HAP-1 (cell line): ENCODE measurements around the gene DTYMK.

Experiments used
- DNase-seq, 2 experiments: peaks; one replicate each; pipeline ENCODE4 v3.0.0-alpha.2; 2016 to 2020; ENCODE audit warnings: low spot score in 2 of 2
- H3K27me3 ChIP-seq: fragments of 250-450 bp; sonication (Bioruptor Pico); 2 replicates; pipeline ENCODE4 v1.5.1; 2020; ENCODE audit warnings: low read depth, mild to moderate bottlenecking, moderate library complexity
- H3K36me3 ChIP-seq: fragments of 250-450 bp; sonication (Bioruptor Pico); replicated peaks from 2 replicates; pipeline ENCODE4 v1.5.1; 2020; ENCODE audit warnings: mild to moderate bottlenecking
- H3K4me1 ChIP-seq: fragments of 250-450 bp; sonication (Bioruptor Pico); 2 replicates; pipeline ENCODE4 v1.5.1; 2020; ENCODE audit warnings: mild to moderate bottlenecking
- H3K4me3 ChIP-seq: fragments of 250-450 bp; sonication (Bioruptor Pico); 2 replicates; pipeline ENCODE4 v1.5.1; 2020; ENCODE audit warnings: mild to moderate bottlenecking, moderate library complexity
- H3K9me3 ChIP-seq: fragments of 250-450 bp; sonication (Bioruptor Pico); 2 replicates; pipeline ENCODE4 v1.5.1; 2020; ENCODE audit warnings: mild to moderate bottlenecking, moderate library complexity
- in situ Hi-C: fragments of 300-500 bp; cut with MboI; formaldehyde crosslinking; loops from 3 replicates; pipeline ENCODE4 v1.14.3; 2020; ENCODE audit warnings: low sequenced_read_pairs, inconsistent platforms, mixed read lengths

The DTYMK gene

GRCh38 chr2:241641631-241642030 lies 45.0 kb downstream of the DTYMK start:
- Histone ChIP-seq H3K4me3 (no peak overlapping the region), H3K4me1 (peaks cover 11% of the 10 kb centered on the region), H3K36me3 (peaks cover 21% of the 10 kb centered on the region), H3K27me3 (no peaks in the 10 kb centered on the region), H3K9me3 (peaks cover 8% of the 10 kb centered on the region; the same call in 1 of the 2 replicates)
- DNase-seq: no peak
- in situ Hi-C loops: no loop called here

GRCh38 chr2:241640165-241640795 lies 46.3 kb downstream of the DTYMK start:
- no peak for DNase-seq
- H3K4me1 ChIP-seq: peaks cover 17% of the 10 kb centered on the region
- no peaks in the 10 kb centered on the region for H3K27me3 ChIP-seq
- in situ Hi-C loops: no loop called here
- no peak overlapping the region for H3K4me3 ChIP-seq
- H3K9me3 ChIP-seq: peaks cover 8% of the 10 kb centered on the region; the same call in 1 of the 2 replicates
- H3K36me3 ChIP-seq: peaks cover 21% of the 10 kb centered on the region

DNA sequence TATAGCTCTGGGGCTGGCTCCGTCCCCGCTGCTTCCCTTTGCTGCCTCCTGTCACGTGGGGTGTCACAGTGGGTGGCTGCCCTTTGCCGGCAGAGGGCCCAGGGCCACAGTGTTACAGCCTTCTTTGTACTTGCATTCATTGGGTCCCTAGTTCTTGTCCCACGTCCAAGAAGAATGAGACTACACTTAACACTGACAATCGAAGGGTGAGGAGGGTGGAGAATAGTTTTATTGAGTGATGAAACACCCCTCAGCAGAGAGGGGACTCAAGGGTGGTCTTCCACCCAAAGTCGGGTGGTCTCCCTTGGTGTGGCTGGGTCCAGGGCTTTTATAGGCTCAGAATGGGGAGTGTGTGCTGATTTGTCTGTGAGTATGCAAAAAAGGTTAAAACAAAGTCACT lies 47.2 kb downstream of the DTYMK start:
- in situ Hi-C loops: no loop called here
- Histone ChIP-seq H3K4me1 (peaks cover 18% of the 10 kb centered on the region), H3K9me3 (peaks cover 8% of the 10 kb centered on the region; the same call in 1 of the 2 replicates), H3K36me3 (peaks cover 21% of the 10 kb centered on the region), H3K4me3 (no peak overlapping the region), H3K27me3 (no peaks in the 10 kb centered on the region)
- no peak for DNase-seq

- in situ Hi-C loops: no loop called here
Observed at GRCh38 chr2:241638940-241639339, 47.7 kb downstream of the DTYMK start.

GRCh38 chr2:241637795-241638660 lies 48.6 kb downstream of the DTYMK start:
- Histone ChIP-seq H3K36me3 (peaks cover 26% of the 10 kb centered on the region), H3K27me3 (no peaks in the 10 kb centered on the region), H3K4me3 (peak overlapping the region; percentile 99), H3K9me3 (peaks cover 8% of the 10 kb centered on the region; the same call in 1 of the 2 replicates), H3K4me1 (peaks cover 18% of the 10 kb centered on the region)
- in situ Hi-C loops: no loop called here
- DNase-seq: no peak

More at GRCh38 chr2:241638940-241639339, 47.7 kb downstream of the DTYMK start:
- H3K4me3 ChIP-seq: peak overlapping the region; percentile 99; the same call in 1 of the 2 replicates
- no peak for DNase-seq
- H3K36me3 ChIP-seq: peaks cover 20% of the 10 kb centered on the region
- H3K9me3 ChIP-seq: peaks cover 8% of the 10 kb centered on the region; the same call in 1 of the 2 replicates
- no peaks in the 10 kb centered on the region for H3K27me3 ChIP-seq
- peaks cover 18% of the 10 kb centered on the region for H3K4me1 ChIP-seq

- H3K27me3 ChIP-seq: no peaks in the 10 kb centered on the region
- H3K36me3 ChIP-seq: peaks cover 34% of the 10 kb centered on the region
- in situ Hi-C loops: no loop called here
- H3K9me3 ChIP-seq: peaks cover 8% of the 10 kb centered on the region; the same call in 1 of the 2 replicates
- peaks cover 16% of the 10 kb centered on the region for H3K4me1 ChIP-seq
- H3K4me3 ChIP-seq: peak within 1 kb of the TSS; percentile 99
- peak; percentile 74 to 86 for DNase-seq
Observed at GRCh38 chr2:241637018-241637794, 49.4 kb downstream of the DTYMK start, which contains the start of the genes ATG4B and THAP4. Gene ATG4B (plus strand): TSS chr2:241637693. CDS start chr2:241637715, 22 bp downstream. Gene THAP4 (minus strand): TSS chr2:241637158. CDS start chr2:241637017, 141 bp downstream.

DNA sequence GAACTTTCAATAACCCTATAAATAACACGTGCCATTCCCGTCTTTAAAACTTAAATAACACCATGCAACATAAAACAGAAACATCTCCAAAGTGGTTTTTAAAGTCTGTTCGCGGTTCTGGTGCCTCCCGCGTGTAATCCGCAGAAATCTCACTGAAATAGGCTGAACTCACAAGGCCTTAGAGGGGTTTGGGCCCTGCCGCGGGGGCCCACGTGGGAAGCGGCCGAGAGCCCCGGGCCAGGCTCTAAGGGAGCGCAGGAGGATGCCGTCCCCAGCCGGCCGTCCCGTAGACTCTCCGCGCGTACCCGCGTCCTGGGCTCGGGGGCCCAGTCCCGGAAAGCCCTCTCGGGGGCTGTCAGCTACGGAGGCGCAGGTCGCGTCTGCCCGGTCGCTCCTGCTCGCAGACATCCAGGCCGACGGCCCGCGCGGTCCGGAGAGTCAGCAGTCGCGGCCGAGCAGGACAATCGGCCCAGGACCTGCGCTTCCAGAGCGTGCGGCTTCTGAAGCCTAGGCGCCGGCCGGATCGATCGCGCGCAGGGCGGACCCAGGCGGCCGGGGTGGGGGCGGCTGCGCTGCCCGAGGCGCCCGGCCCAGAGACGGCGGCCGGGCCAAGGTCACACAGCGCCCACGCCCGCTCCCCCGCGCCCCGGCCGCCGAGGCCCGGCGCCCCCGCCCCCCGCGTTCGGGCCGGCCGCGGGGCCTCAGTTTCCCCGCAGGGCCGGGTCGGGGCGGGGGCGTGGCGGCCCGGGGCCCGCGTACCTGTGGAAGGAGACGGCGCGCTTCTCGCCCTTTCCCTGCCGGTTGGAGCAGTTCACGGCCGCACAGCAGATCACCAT lies 50.2 kb downstream of the DTYMK start:
- peaks cover 8% of the 10 kb centered on the region; the same call in 1 of the 2 replicates for H3K9me3 ChIP-seq
- DNase-seq: peak; percentile 4 to 54
- peaks cover 39% of the 10 kb centered on the region for H3K36me3 ChIP-seq
- H3K27me3 ChIP-seq: no peaks in the 10 kb centered on the region
- H3K4me1 ChIP-seq: peaks cover 13% of the 10 kb centered on the region
- H3K4me3 ChIP-seq: peak overlapping the region; percentile 99
- in situ Hi-C loops: no loop called here

DNA sequence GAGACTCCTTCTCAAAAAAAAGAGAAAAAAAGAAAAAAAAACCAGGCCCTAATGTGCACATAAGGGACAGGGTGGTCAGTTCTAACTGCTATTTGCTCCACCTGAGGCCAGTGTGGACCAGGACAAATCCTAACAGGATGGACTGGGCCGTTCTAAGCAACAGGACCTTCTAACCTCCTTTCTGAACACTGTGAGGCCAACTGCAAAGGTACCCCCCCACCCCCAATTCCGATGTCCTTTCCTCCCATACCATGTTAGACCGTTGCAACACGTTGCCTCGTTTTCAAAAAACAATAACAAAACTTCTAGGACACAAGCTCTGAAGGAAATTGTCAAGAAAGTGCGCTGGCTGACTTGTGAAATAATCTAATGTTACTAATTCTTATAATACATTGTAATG lies 50.9 kb downstream of the DTYMK start:
- H3K4me3 ChIP-seq: peak overlapping the region; percentile 99
- no peaks in the 10 kb centered on the region for H3K27me3 ChIP-seq
- H3K4me1 ChIP-seq: peaks cover 13% of the 10 kb centered on the region
- H3K9me3 ChIP-seq: peaks cover 8% of the 10 kb centered on the region; the same call in 1 of the 2 replicates
- peak in 1 of 2 experiments; percentile 29 for DNase-seq
- in situ Hi-C loops: no loop called here
- peaks cover 46% of the 10 kb centered on the region for H3K36me3 ChIP-seq

DNA sequence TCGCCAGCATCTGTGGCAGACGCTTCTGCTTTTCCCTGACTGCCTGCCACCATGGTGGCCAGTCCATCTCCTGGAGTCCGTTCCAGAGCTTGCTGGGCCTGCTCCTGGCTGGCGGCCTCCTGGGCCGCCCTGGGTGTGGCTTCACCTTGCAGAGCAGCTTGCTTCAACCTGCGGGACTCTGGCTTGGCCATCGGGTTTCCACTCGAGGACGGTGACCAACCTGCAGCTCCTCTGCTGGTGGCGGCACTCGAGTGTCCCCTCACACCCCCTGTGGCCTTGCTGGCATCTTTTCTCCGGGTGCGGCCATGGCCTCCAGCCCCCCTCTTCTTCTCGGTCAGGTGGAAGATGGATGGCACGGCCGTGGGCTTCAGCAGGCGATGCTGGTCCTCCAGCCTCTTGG lies 53.1 kb downstream of the DTYMK start:
- peaks cover 41% of the 10 kb centered on the region for H3K36me3 ChIP-seq
- in situ Hi-C loops: no loop called here
- DNase-seq: no peak
- H3K9me3 ChIP-seq: no peaks in the 10 kb centered on the region
- H3K27me3 ChIP-seq: no peaks in the 10 kb centered on the region
- H3K4me1 ChIP-seq: peaks cover 12% of the 10 kb centered on the region
- H3K4me3 ChIP-seq: no peak overlapping the region

- Histone ChIP-seq H3K27me3 (no peaks in the 10 kb centered on the region), H3K36me3 (peaks cover 41% of the 10 kb centered on the region), H3K4me1 (peaks cover 7% of the 10 kb centered on the region), H3K4me3 (no peak overlapping the region), H3K9me3 (no peaks in the 10 kb centered on the region)
- DNase-seq: no peak
- in situ Hi-C loops: no loop called here
Observed at GRCh38 chr2:241632478-241633325, 53.9 kb downstream of the DTYMK start.

- no peak overlapping the region for H3K4me3 ChIP-seq
- no peaks in the 10 kb centered on the region for H3K9me3 ChIP-seq
- H3K4me1 ChIP-seq: no peaks in the 10 kb centered on the region; the same call in 1 of the 2 replicates
- peaks cover 51% of the 10 kb centered on the region for H3K36me3 ChIP-seq
- in situ Hi-C loops: no loop called here
- no peaks in the 10 kb centered on the region for H3K27me3 ChIP-seq
- no peak for DNase-seq
Observed at GRCh38 chr2:241629762-241630435, 56.7 kb downstream of the DTYMK start.
